Kidney (tissue), 14 donors: ENCODE measurements around the gene SLCO3A1. TPM values are rescaled to one million over a fixed set of nuclear protein-coding genes. Genes with fewer than 3 reads are reported as not detected.
"Not testable (repeated sequence)": the region's sequence is repeated elsewhere in the genome, so short reads cannot be mapped to it uniquely, and the experiment has no call there.

ENCODE experiments used
- DNase-seq, 5 donors: peaks; one replicate each; pipeline ENCODE4 v3.0.0-alpha.2; 2013 to 2020
- FAIRE-seq: peaks from 2 replicates; lab custom pipeline; 2012; peaks lifted over from hg19 to GRCh38; lab: Jason Lieb, UNC
- H3K27ac ChIP-seq, 2 donors: one replicate each; pipeline ENCODE4 v1.7.0; 2013; ENCODE audit warnings: low read depth in 2 of 2, low read length in 2 of 2, inconsistent platforms in 1 of 2
- H3K27me3 ChIP-seq: one replicate; pipeline ENCODE4 v1.7.1; 2013; ENCODE audit warnings: low read length, inconsistent platforms; ENCODE audit not compliant: control insufficient read depth, insufficient read depth
- H3K36me3 ChIP-seq, 3 donors: one replicate each; pipeline versions ENCODE4 v1.7.0 to v1.7.1; 2013; ENCODE audit warnings: low read length in 3 of 3, control low read depth in 1 of 3, inconsistent platforms in 1 of 3; ENCODE audit not compliant: insufficient read depth in 3 of 3, control insufficient read depth in 2 of 3
- H3K4me1 ChIP-seq, 3 donors: one replicate each; pipeline versions ENCODE4 v1.7.0 to v1.7.1; 2013; ENCODE audit warnings: low read length in 3 of 3, inconsistent platforms in 1 of 3, low read depth in 1 of 3; ENCODE audit not compliant: control insufficient read depth in 2 of 3, insufficient read depth in 2 of 3
- H3K4me3 ChIP-seq, 3 donors: one replicate each; pipeline versions ENCODE4 v1.7.0 to v1.8.1; 2013; ENCODE audit warnings: low read length in 3 of 3, control low read depth in 1 of 3, inconsistent platforms in 1 of 3
- H3K9ac ChIP-seq, 3 donors: one replicate each; pipeline versions ENCODE4 v1.7.0 to v1.7.1; 2013; ENCODE audit warnings: low read length in 3 of 3, control low read depth in 1 of 3, inconsistent platforms in 1 of 3
- H3K9me3 ChIP-seq, 3 donors: one replicate each; pipeline versions ENCODE4 v1.7.0 to v1.7.1; 2013; ENCODE audit warnings: low read length in 3 of 3, control low read depth in 1 of 3, inconsistent platforms in 1 of 3; ENCODE audit not compliant: control insufficient read depth in 2 of 3, insufficient read depth in 1 of 3
- intact Hi-C: fragments of 100-400 bp; cut with DNase I; formaldehyde crosslinking; loops from one replicate; pipeline ENCODE4 v1.11.1; 2022
- polyA plus RNA-seq: library from polyadenylated mRNA; stranded (reverse); fragments of 350-450 nt; fragmentation: Illumina TruSeq; extraction: RNeasy Lipid Tissue Mini Kit (QIAGEN cat#74804); gene quantifications from one replicate; pipeline ENCODE4 v1.2.3, GENCODE V29; 2014; ENCODE audit warnings: low read depth, low replicate concordance; ENCODE audit not compliant: insufficient read depth
- total RNA-seq: library from RNA; stranded (reverse); fragmentation: NEBNext Ultra II Directional; extraction: Animal tissue kit (Norgen Biotek cat#: 25700); gene quantifications from one replicate; pipeline ENCODE4 v1.2.1, GENCODE V29; 2021
- TF ChIP-seq, protein P1 (sequence below): IDR thresholded peaks from 3 replicates; pipeline ENCODE4 v1.5.1; 2012; ENCODE audit warnings: mild to moderate bottlenecking, moderate library complexity, borderline replicate concordance; ENCODE audit not compliant: insufficient read depth; ENCODE audit errors: extremely low read depth
- donor health status: control.
- donor health status: control.
- donor health status: control.
- donor health status: control.
- donor health status: control.
- donor health status: DM: yes; HTN: yes; CAD: no.
- donor health status: Normal renal cell carcinoma (clear cell type).

Gene SLCO3A1
- total and polyA plus RNA-seq, 2 donors from 2014 or later, result 12.8 to 59.4 TPM

DNA sequence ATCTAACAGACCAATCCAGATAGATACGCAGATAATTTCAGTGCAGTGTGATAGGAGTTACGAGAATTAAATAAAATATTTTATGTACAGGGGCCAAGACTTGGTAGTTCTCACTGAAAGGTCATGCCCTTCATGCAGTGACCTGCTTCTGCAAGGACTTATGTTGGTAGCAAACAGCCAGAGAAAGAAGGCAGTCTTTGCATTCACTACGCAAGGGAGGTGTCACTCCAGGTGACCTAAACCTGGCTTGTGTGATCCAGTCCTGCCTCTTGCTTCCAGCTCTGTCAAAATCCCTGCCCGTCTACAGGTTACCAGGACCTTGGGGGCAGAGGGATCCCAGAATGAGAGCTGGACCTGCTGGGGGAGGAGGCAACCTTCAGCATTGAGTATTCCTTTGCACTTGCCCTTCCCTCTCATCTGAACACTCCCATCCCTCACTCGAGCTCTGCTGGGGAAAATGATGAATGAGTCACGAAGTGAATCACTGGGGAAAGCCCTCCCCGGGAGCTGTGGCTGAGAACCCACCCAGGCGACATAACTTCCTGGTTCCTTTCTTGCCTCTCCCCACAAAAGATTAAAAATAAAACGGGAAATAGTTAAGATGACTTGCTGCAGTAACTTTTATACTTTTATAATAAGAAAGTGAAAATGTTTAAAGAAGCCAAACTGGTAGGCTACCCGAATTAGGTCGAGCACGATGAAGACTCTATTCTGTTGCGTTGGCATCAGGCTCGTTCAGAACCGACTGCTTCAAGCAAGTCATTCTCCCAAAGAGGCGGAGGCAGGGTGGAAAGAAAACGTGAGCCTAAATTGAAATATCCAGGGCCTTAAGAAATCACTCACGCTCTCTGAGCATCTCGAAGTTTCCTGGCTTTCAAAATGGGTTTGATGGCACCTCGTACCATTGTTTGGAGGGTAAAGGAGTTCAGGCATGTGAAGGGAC lies 216.1 kb downstream of the SLCO3A1 start:
- H3K4me1 ChIP-seq, result peaks cover 0 to 10% (median 0%) of the 10 kb centered on the region in 3 donors
- intact Hi-C loops, result loop anchor here (10.0 kb wide), 1 partner anchor 215 kb away; the partner anchor contains the start of gene SLCO3A1
- H3K27ac ChIP-seq, result peak overlapping the region in 1 of 2 donors; percentile 52
- H3K9me3 ChIP-seq, result no peaks in the 10 kb centered on the region
- no peak overlapping the region for H3K9ac ChIP-seq
- TF ChIP-seq, protein P1, sequence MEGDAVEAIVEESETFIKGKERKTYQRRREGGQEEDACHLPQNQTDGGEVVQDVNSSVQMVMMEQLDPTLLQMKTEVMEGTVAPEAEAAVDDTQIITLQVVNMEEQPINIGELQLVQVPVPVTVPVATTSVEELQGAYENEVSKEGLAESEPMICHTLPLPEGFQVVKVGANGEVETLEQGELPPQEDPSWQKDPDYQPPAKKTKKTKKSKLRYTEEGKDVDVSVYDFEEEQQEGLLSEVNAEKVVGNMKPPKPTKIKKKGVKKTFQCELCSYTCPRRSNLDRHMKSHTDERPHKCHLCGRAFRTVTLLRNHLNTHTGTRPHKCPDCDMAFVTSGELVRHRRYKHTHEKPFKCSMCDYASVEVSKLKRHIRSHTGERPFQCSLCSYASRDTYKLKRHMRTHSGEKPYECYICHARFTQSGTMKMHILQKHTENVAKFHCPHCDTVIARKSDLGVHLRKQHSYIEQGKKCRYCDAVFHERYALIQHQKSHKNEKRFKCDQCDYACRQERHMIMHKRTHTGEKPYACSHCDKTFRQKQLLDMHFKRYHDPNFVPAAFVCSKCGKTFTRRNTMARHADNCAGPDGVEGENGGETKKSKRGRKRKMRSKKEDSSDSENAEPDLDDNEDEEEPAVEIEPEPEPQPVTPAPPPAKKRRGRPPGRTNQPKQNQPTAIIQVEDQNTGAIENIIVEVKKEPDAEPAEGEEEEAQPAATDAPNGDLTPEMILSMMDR, result no peak
- no peak overlapping the region for H3K4me3 ChIP-seq
- DNase-seq, result peak in 2 of 5 donors; percentile 34 to 80
- no peaks in the 10 kb centered on the region for H3K36me3 ChIP-seq
- H3K27me3 ChIP-seq, result no peaks in the 10 kb centered on the region
- no peak for FAIRE-seq

DNA sequence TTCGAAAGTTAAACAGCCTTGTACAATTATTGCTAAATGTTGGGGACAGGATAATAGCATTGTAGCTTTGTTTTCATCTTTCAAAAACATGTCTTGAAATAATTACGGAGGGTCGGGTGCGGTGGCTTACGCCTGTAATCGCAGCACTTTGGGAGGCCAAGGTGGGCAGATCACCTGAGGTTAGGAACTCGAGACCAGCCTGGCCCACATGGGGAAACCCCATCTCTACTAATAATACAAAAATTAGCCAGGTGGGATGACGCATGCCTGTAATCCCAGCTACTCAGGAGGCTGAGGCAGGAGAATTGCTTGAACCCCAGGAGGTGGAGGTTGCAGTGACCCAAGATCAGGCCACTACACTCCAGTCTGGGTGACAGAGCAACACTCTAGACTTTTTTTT lies 216.7 kb downstream of the SLCO3A1 start:
- H3K27ac ChIP-seq, result peak overlapping the region in 1 of 2 donors; percentile 52
- not testable (repeated sequence) for H3K9ac ChIP-seq, H3K27me3 ChIP-seq, H3K9me3 ChIP-seq, H3K36me3 ChIP-seq, H3K4me3 ChIP-seq, DNase-seq, FAIRE-seq
- H3K4me1 ChIP-seq, result peaks cover 0 to 14% (median 0%) of the 10 kb centered on the region in 3 donors
- intact Hi-C loops, result loop anchor here (10.0 kb wide), 1 partner anchor 215 kb away; the partner anchor contains the start of gene SLCO3A1

DNA sequence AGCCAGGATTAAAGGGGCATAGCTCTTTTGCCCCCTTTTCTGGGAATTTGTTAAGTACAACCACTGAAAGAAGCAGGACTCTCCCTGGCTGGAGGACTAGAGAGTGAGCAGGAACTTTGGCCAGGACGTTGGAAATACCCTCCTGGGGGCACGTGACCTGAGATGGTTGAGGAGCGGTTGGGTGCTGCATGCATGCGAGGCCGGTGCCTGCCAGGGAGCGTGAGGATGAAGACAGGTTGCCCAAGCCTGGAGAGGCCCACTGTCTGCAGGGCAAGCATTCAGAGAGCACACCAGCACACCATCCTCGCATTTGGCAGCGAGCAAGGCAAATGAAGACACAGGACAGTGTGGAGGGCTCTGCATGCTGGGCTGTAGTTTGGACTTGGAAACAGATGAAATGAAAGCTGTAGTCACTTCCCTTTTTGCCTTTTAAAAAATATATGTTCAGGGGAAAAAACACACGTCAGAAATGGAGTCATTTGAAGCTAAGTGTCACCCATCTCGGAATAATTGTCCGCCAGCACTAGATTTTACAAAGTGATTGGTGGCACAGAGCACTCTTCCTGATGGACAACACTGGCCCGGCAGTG lies 217.6 kb downstream of the SLCO3A1 start:
- no peak for FAIRE-seq
- H3K9me3 ChIP-seq, result no peaks in the 10 kb centered on the region
- H3K27ac ChIP-seq, result no peak overlapping the region
- intact Hi-C loops, result loop anchor here (10.0 kb wide), 1 partner anchor 216 kb away; the partner anchor contains the start of gene SLCO3A1
- DNase-seq, result no peak
- H3K36me3 ChIP-seq, result no peaks in the 10 kb centered on the region
- H3K4me1 ChIP-seq, result peaks cover 0 to 21% (median 2%) of the 10 kb centered on the region in 3 donors
- TF ChIP-seq, protein P1, result no peak
- H3K9ac ChIP-seq, result no peak overlapping the region
- H3K4me3 ChIP-seq, result no peak overlapping the region
- H3K27me3 ChIP-seq, result no peaks in the 10 kb centered on the region
